Aorta (tissue), 5 donors: Measurements from ENCODE around the gene RNASE2. TPM values are rescaled to one million over a fixed set of nuclear protein-coding genes. Genes with fewer than 3 reads are reported as not detected.
"Not testable (repeated sequence)": the region's sequence is repeated elsewhere in the genome, so short reads cannot be mapped to it uniquely, and the experiment has no call there.

Experiments used
- ATAC-seq: fragments of 200-7000 bp; cut with Tn5 transposase; one replicate; pipeline ENCODE4 v1.9.1; 2022; ENCODE audit warnings: moderate library complexity; ENCODE audit not compliant: low FRiP score
- DNase-seq, 2 donors: peaks; one replicate each; pipeline ENCODE4 v3.0.0-alpha.2; 2020
- H3K27ac ChIP-seq, 2 donors: one replicate each; pipeline ENCODE4 v1.5.1; 2013; ENCODE audit warnings: low read length in 2 of 2, mild to moderate bottlenecking in 2 of 2, moderate library complexity in 2 of 2, control low read depth in 1 of 2, inconsistent platforms in 1 of 2, low read depth in 1 of 2
- H3K27me3 ChIP-seq, 2 donors: one replicate each; pipeline ENCODE4 v1.6.1; 2013; ENCODE audit warnings: control low read depth in 1 of 2, low read length in 1 of 2, mild to moderate bottlenecking in 1 of 2, moderate library complexity in 1 of 2; ENCODE audit not compliant: insufficient read depth in 2 of 2, control insufficient read depth in 1 of 2
- H3K36me3 ChIP-seq, 2 donors: one replicate each; pipeline ENCODE4 v1.6.1; 2013; ENCODE audit warnings: control low read depth in 1 of 2, low read length in 1 of 2, mild to moderate bottlenecking in 1 of 2; ENCODE audit not compliant: insufficient read depth in 2 of 2, control insufficient read depth in 1 of 2
- H3K4me1 ChIP-seq, 2 donors: one replicate each; pipeline ENCODE4 v1.6.1; 2013; ENCODE audit warnings: low read length in 2 of 2, control low read depth in 1 of 2, mild to moderate bottlenecking in 1 of 2, moderate library complexity in 1 of 2; ENCODE audit not compliant: insufficient read depth in 2 of 2, control insufficient read depth in 1 of 2
- H3K4me3 ChIP-seq, 2 donors: one replicate each; pipeline ENCODE4 v1.5.1; 2013; ENCODE audit warnings: low read length in 2 of 2, control low read depth in 1 of 2, mild to moderate bottlenecking in 1 of 2
- H3K9me3 ChIP-seq: one replicate; pipeline ENCODE4 v1.6.1; 2013; ENCODE audit warnings: mild to moderate bottlenecking, low read length; ENCODE audit not compliant: control insufficient read depth
- WGBS, 2 donors: extraction: QIAGEN DNeasy Blood & Tissue Kit; methylation state at CpG; one replicate each; pipeline ENCODE4 v1.1.7; 2013; 5-methylcytosine and 5-hydroxymethylcytosine counted together
- intact Hi-C, 2 donors: fragments of 100-400 bp; cut with DNase I; formaldehyde crosslinking; loops; one replicate each; pipeline versions ENCODE4 v1.14.2 to v1.15.0; 2022
- polyA plus RNA-seq, 2 donors: library from polyadenylated mRNA; stranded (reverse); fragments of 200-250 nt; gene quantifications; one replicate each; pipeline ENCODE4 v1.2.3, GENCODE V29; 2013
- total RNA-seq, 2 donors: library from RNA; stranded (reverse); fragmentation: NEBNext Ultra II Directional; extraction: Animal tissue kit (Norgen Biotek cat#: 25700); gene quantifications; one replicate each; pipeline ENCODE4 v1.2.1, GENCODE V29; 2021
- donor health status: healthy with polysubstance abuse.
- donor health status: Bipolar disorder and iron deficiency.
- donor health status: DM: no; HTN: no; CAD: no.
- donor health status: DM: no; HTN: no; CAD: no.
- donor health status: DM: yes; HTN: yes; CAD: no.

The RNASE2 gene
- total and polyA plus RNA-seq, 4 donors = 2.8 to 5.8 (median 3.9) TPM

DNA sequence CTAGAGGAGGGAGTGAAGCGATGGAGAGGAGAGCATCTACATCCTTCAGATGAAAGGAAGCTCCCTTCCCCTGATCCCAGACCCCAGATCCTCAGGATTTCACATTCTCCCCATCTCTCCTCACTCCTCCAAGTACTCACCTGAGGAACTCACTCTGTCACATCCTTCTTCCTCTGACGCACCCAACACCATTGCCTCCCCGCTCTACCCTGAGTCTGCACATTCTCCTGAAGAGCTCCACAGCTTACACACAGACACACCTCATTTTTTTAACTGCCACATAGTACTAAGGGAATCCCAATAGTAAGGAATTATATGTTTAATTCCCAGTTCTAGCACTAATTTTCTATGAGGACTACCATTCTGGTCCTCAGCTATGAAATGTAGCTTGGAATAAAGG, 18.2 kb downstream of the RNASE2 start:
- Histone ChIP-seq H3K4me3 (no peak overlapping the region), H3K36me3 (no peaks in the 10 kb centered on the region), H3K4me1 (peaks cover 0 to 2% of the 10 kb centered on the region in 2 donors), H3K27ac (no peak overlapping the region), H3K27me3 (no peaks in the 10 kb centered on the region), H3K9me3 (no peaks in the 10 kb centered on the region)
- ATAC-seq = no peak
- DNase-seq = no peak
- 98 to 100% methylated on average over 3 of the region's 3 CpGs for WGBS, 2 donors
- intact Hi-C loops = loop anchor here (5.0 to 10.0 kb wide), 3 partner anchors 116 to 359 kb away; no protein-coding TSS in a partner anchor

DNA sequence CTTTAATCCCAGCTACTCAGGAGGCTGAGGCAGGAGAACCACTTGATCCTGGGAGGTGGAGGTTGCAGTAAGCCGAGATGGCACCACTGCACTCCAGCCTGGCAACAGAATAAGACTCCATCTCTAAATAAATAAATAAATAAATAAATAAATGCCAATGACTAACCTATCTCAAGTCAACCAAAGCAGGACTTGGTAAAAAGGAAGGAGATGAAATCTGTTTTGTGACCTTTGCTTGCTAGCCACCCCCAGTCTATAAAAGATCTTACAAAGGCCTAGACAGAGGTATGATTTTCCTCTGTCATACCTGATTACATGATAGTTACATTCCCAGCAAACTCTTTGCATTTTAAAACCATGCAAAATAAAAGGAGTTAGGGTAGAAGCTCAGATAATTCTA, 21.0 kb downstream of the RNASE2 start:
- ATAC-seq (no peak), DNase-seq (no peak)
- H3K27me3 ChIP-seq = no peaks in the 10 kb centered on the region
- H3K36me3 ChIP-seq = no peaks in the 10 kb centered on the region
- H3K4me3 ChIP-seq = no peak overlapping the region
- intact Hi-C loops = loop anchor here (10.0 kb wide), 2 partner anchors 281 to 361 kb away; no protein-coding TSS in a partner anchor
- WGBS, 2 donors = 90 to 100% methylated on average over 1 of the region's 1 CpG
- H3K27ac ChIP-seq = no peak overlapping the region
- H3K4me1 ChIP-seq = peaks cover 0 to 2% of the 10 kb centered on the region in 2 donors
- H3K9me3 ChIP-seq = no peaks in the 10 kb centered on the region

DNA sequence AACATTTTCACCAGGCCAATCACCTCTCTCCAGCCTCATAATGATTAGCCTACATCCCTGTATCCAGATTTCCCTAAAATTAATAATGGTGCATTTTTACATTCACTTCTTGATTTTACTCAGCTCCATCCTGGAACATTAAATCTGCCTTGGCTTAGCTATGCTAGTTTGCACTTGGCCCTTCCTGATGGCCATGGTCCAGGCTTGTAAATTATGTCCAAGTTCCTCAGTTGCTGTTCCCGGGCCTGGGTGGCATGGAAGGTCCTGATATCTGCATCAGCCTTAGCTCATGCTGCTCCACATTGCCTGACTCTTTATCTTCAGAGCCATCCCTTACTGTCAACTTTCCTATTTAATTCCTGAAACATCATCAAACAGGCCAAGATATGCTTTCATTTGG, 23.4 kb downstream of the RNASE2 start:
- no peak overlapping the region for H3K27ac ChIP-seq
- H3K4me3 ChIP-seq = no peak overlapping the region
- 0 to 6% methylated on average over 1 of the region's 1 CpG for whole genome bisulfite sequencing, 2 donors
- intact Hi-C loops = loop anchor here (10.0 kb wide), 2 partner anchors 284 to 364 kb away; no protein-coding TSS in a partner anchor
- H3K4me1 ChIP-seq = peaks cover 0 to 2% of the 10 kb centered on the region in 2 donors
- no peaks in the 10 kb centered on the region for H3K27me3 ChIP-seq
- no peak for ATAC-seq
- no peak for DNase-seq
- H3K9me3 ChIP-seq = no peaks in the 10 kb centered on the region
- H3K36me3 ChIP-seq = no peaks in the 10 kb centered on the region

DNA sequence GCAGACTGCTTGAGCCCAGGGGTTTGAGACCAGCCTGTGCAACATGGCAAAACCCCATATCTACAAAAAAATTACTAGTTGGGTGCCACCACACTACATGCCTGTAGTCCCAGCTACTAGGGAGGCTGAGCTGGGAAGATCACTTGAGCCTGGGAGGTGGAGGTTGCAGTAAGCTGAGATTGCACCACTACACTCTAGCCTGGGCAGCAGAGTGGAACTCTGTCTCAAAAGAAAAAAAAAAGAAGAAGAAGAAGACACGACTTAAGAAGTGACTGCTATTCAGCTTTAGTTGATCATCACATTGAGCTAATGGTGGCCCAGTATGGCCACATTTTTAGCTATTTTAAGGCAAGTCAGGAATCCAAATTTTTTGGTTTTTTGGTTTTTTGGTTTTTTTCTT, 25.6 kb downstream of the RNASE2 start:
- Histone ChIP-seq H3K4me1 (no peaks in the 10 kb centered on the region), H3K4me3 (no peak overlapping the region), H3K36me3 (no peaks in the 10 kb centered on the region), H3K27me3 (no peaks in the 10 kb centered on the region), H3K27ac (no peak overlapping the region), H3K9me3 (no peaks in the 10 kb centered on the region)
- ATAC-seq (no peak), DNase-seq (no peak)
- WGBS, 2 donors = 71 to 76% methylated on average over 1 of the region's 1 CpG
- intact Hi-C loops = loop anchor here (10.0 kb wide), 3 partner anchors 296 to 646 kb away; partner anchors contain the start of genes ANG (in 1 of the 2), CCNB1IP1 (in 1 of the 2) and RNASE4 (in 1 of the 2)

DNA sequence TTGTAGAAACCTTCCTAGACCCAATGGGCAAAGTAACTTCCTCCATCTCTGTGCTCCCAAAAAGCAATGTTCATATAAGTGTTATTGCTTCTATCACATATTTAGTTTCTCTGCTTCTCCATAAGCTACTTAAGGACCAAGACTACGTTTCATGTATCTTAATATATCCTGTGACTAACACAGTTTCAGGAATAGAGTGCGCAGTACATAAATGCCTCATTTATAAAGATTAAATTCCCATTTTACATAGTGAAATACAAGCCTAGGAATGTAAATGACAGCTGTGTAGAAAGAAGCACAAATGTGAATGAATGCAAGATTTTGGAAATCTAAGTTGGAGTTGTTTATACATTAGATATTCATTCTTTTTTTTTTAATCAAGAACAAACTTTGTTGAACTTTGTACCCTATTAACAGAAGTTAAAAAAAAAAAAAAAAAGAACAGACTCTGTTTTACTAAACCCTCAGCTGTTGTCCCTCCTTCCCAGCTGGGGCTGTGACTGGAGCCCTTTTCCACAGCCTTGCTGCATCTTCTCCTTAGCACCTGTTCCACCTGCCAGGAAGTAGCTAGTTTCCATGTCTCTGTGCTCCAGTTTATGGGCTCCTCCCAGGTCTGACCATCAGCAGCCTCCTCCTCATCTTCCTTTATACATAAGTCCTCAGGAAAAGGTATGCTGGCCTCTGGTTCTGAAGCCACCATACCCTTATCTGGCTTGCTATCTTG, 27.5 kb downstream of the RNASE2 start:
- H3K4me1 ChIP-seq = peaks cover 0 to 6% of the 10 kb centered on the region in 2 donors
- H3K4me3 ChIP-seq = no peak overlapping the region
- H3K27me3 ChIP-seq = no peaks in the 10 kb centered on the region
- WGBS, 2 donors = 63 to 66% methylated on average over 2 of the region's 2 CpGs
- H3K27ac ChIP-seq = no peak overlapping the region
- intact Hi-C loops = loop anchor here (10.0 kb wide), 3 partner anchors 298 to 648 kb away; partner anchors contain the start of genes ANG (in 1 of the 2), CCNB1IP1 (in 1 of the 2) and RNASE4 (in 1 of the 2)
- H3K9me3 ChIP-seq = no peaks in the 10 kb centered on the region
- ATAC-seq = no peak
- no peaks in the 10 kb centered on the region for H3K36me3 ChIP-seq
- no peak for DNase-seq

DNA sequence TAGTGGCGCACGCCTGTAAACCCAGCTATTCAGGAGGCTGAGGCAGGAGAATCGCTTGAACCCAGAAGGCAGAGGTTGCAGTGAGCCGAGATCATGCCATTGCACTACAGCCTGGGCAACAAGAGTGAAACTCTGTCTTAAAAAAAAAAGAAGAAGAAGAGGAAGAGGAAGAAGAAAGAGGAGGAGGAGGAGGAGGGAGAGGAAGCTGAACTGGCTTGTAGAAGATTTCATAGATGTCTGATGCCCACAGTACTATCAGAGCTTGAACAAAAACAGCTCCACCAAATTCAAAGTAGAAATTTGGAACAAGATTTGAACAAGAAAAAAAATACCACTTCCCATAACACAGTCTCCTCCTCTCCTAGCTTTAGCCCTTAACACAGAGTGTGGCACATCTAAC, 30.4 kb downstream of the RNASE2 start:
- not testable (repeated sequence) for H3K4me1 ChIP-seq, H3K4me3 ChIP-seq, H3K27ac ChIP-seq, DNase-seq, H3K27me3 ChIP-seq, ATAC-seq, H3K36me3 ChIP-seq, H3K9me3 ChIP-seq
- intact Hi-C loops = loop anchor here (10.0 kb wide), 3 partner anchors 301 to 651 kb away; partner anchors contain the start of genes ANG (in 1 of the 2), CCNB1IP1 (in 1 of the 2) and RNASE4 (in 1 of the 2)
- WGBS, 2 donors = 95 to 96% methylated on average over 4 of the region's 4 CpGs

DNA sequence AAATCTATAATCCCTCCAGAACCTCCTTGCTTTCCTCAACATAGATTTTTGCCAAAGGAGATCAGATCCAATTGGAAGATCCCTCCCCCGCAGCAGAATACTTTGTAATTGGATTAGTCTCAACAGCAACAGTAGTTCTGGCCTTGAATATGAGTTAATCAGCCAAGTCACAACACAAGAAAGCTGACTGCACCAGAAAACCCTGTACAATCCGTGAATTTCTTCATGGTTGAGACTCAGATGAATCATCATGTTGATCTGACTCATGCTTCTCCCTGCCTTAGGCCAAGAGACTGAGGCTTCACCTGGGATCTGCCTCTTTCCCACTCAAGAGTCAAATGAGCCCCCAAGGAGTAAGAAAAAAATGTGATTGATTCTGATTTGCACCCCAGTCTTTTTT, 31.5 kb downstream of the RNASE2 start:
- ATAC-seq (peak; percentile 81), DNase-seq (no peak)
- Histone ChIP-seq H3K36me3 (no peaks in the 10 kb centered on the region), H3K4me3 (no peak overlapping the region), H3K4me1 (peaks cover 3 to 10% of the 10 kb centered on the region in 2 donors), H3K9me3 (no peaks in the 10 kb centered on the region), H3K27ac (peak overlapping the region in 1 of 2 donors; percentile 6), H3K27me3 (no peaks in the 10 kb centered on the region)
- WGBS, 2 donors = 0 to 3% methylated on average over 2 of the region's 2 CpGs
- intact Hi-C loops = loop anchor here (10.0 kb wide), 3 partner anchors 302 to 652 kb away; partner anchors contain the start of genes ANG (in 1 of the 2), CCNB1IP1 (in 1 of the 2) and RNASE4 (in 1 of the 2)

DNA sequence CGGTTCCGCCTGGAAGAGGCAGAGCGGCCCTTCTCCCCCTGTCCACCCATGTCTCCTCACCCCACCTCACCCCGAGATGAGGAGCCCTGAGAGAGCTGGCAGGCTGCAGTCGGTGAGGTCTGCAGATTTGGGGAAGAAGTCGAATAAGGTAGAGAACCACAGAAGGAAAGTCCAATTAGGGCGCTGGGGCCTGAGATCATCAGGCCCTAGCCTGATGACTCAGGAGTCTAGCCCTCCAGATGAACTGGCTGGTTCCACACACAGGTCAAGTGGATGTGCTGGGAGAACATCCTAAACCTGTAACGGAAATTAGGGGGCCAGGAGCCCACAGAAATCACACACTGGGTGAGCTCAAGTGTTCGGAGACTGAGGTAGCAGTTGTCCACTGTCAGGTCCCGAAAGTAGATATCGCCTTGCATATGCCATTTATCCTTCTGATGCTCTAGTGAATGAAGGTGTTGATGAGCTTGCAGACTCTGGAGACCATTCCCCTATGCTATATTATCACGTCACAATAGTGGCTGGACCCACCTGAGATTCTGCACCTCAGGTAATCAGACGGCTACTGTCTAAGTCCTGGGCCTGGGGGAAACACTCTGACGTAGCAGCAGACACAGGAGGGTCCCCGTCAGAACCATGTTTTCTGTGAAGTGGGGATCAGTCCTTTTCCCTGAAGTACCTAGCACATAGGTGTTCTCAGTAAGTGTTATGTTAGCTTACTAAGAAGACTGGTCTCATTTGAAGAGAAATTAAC, 33.6 kb downstream of the RNASE2 start:
- intact Hi-C loops = loop anchor here (2.0 to 10.0 kb wide), 4 partner anchors 18 to 654 kb away; partner anchors contain the start of genes ANG (in 1 of the 2), CCNB1IP1 (in 1 of the 2) and RNASE4 (in 1 of the 2)
- ATAC-seq = no peak
- no peaks in the 10 kb centered on the region for H3K9me3 ChIP-seq

More for the DNA sequence above, 33.6 kb downstream of the RNASE2 start:
- peak in 1 of 2 donors; percentile 56 for DNase-seq
- Histone ChIP-seq H3K4me3 (peak overlapping the region in 1 of 2 donors; percentile 9), H3K27ac (peak overlapping the region; percentile 91 to 99), H3K36me3 (peaks cover 0 to 3% of the 10 kb centered on the region in 2 donors), H3K4me1 (peaks cover 3 to 10% of the 10 kb centered on the region in 2 donors), H3K27me3 (no peaks in the 10 kb centered on the region)
- WGBS, 2 donors = 85% methylated on average over 15 of the region's 15 CpGs
